Gastroesophageal sphincter (tissue), 3 donors: ENCODE data around the gene TGIF2.

Experiments
- CTCF ChIP-seq, 4 experiments: fragments of 200-600 bp in 2 of 4; fragments of 450-650 bp in 2 of 4; sonication (generic) in 1 of 4; IDR thresholded peaks; one replicate each; pipeline ENCODE4 v1.5.1; 2017 to 2019; ENCODE audit warnings: antibody characterized with exemption in 4 of 4, mild to moderate bottlenecking in 2 of 4, moderate library complexity in 2 of 4
- EP300 ChIP-seq: sonication (generic); formaldehyde crosslinking; IDR thresholded peaks from one replicate; pipeline ENCODE4 v1.6.1; 2017; ENCODE audit warnings: antibody characterized with exemption, mild to moderate bottlenecking
- POLR2A ChIP-seq, 2 donors: fragments of 450-650 bp; IDR thresholded peaks; one replicate each; pipeline ENCODE4 v1.6.1; 2017; ENCODE audit warnings: antibody characterized with exemption in 2 of 2, mild to moderate bottlenecking in 2 of 2, moderate library complexity in 1 of 2
- POLR2AphosphoS5 ChIP-seq: sonication (generic); formaldehyde crosslinking; IDR thresholded peaks from one replicate; pipeline ENCODE4 v1.6.1; 2017; ENCODE audit warnings: antibody characterized with exemption

DNA sequence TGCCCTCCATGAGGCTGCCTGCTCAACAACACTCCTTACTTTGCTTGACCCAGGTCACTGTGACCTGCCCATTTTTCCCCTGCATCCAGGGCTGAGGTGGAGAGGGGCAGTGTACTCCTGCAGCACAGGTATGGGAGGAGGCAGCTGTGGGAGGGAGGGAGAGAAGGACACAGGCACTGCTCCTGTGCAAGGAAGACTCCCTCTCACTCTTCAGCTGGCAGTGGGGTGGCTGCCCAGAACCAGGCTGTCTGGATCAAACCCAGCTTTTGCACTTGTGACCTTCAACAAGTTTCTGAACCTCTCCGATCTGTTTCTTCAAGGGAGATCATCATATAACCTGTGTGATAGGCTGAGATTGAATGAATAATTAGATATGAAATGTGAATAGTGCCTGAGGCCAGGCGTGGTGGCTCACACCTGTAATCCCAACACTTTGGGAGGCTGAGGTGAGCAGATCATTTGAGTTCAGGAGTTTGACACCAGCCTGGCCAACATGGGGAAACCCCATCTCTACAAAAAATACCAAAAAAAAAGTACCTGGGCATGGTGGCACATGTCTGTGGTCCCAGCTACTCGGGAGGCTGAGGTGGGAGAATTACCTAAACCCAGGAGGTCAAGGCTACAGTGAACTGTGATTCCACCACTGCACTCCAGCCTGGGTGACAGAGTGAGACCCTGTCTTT lies 14.1 kb downstream of the TGIF2 start:
- TF ChIP-seq CTCF (IDR thresholded peaks at IDR 0.05), result no peak
- TF ChIP-seq POLR2A (IDR thresholded peaks at IDR 0.05), result no peak
- TF ChIP-seq POLR2AphosphoS5, result no peak
- no peak for TF ChIP-seq EP300
